H9 (cell line): Measurements from ENCODE around the gene PJVK. TPM values are rescaled to one million over a fixed set of nuclear protein-coding genes. Genes with fewer than 3 reads are reported as not detected.

Source experiments
- DNase-seq: peaks from one replicate; pipeline ENCODE4 v3.0.0-alpha.2; 2017
- H2AFZ ChIP-seq: one replicate; pipeline ENCODE4 v1.6.1; 2013; ENCODE audit warnings: mild to moderate bottlenecking, low read length, control low read depth, moderate library complexity
- H2AK5ac ChIP-seq: 2 replicates; pipeline ENCODE4 v1.6.1; 2013; ENCODE audit warnings: low read length, control low read depth, mixed read lengths; ENCODE audit not compliant: insufficient read length
- H2BK120ac ChIP-seq: one replicate; pipeline ENCODE4 v1.6.1; 2013; ENCODE audit warnings: low read depth, mild to moderate bottlenecking, low read length, control low read depth, inconsistent platforms; ENCODE audit not compliant: poor library complexity, severe bottlenecking
- H2BK12ac ChIP-seq: 2 replicates; pipeline ENCODE4 v1.6.1; 2013; ENCODE audit warnings: low read length, control low read depth, mixed read lengths, low read depth; ENCODE audit not compliant: insufficient read length
- H2BK15ac ChIP-seq: 2 replicates; pipeline ENCODE4 v1.6.1; 2013; ENCODE audit warnings: low read depth, low read length, control low read depth
- H2BK20ac ChIP-seq: one replicate; pipeline ENCODE4 v1.6.1; 2013; ENCODE audit warnings: low read depth, mild to moderate bottlenecking, low read length, control low read depth, inconsistent platforms; ENCODE audit not compliant: poor library complexity, severe bottlenecking
- H2BK5ac ChIP-seq: 2 replicates; pipeline ENCODE4 v1.6.1; 2013; ENCODE audit warnings: low read length, control low read depth, mixed read lengths; ENCODE audit not compliant: insufficient read length
- H3K14ac ChIP-seq: 2 replicates; pipeline ENCODE4 v1.6.1; 2013; ENCODE audit warnings: low read length, control low read depth; ENCODE audit not compliant: insufficient read depth
- H3K18ac ChIP-seq: 2 replicates; pipeline ENCODE4 v1.6.1; 2013; ENCODE audit warnings: low read depth, mild to moderate bottlenecking, mixed read lengths, low read length, control low read depth; ENCODE audit not compliant: insufficient read length
- H3K23ac ChIP-seq: 2 replicates; pipeline ENCODE4 v1.6.1; 2013; ENCODE audit warnings: low read length, control low read depth, mixed read lengths, low read depth; ENCODE audit not compliant: insufficient read length
- H3K23me2 ChIP-seq: 2 replicates; pipeline ENCODE4 v1.6.1; 2013; ENCODE audit warnings: low read depth, mild to moderate bottlenecking, mixed read lengths, low read length, control low read depth; ENCODE audit not compliant: insufficient read length, poor library complexity, severe bottlenecking
- H3K27ac ChIP-seq: 2 replicates; pipeline ENCODE4 v1.5.1; 2013; ENCODE audit warnings: low read length, control low read depth, mixed read lengths, low read depth; ENCODE audit not compliant: insufficient read length
- H3K27me3 ChIP-seq: 2 replicates; pipeline ENCODE4 v1.6.1; 2013; ENCODE audit warnings: low read length, control low read depth, inconsistent platforms; ENCODE audit not compliant: insufficient read depth
- H3K4ac ChIP-seq: 2 replicates; pipeline ENCODE4 v1.6.1; 2013; ENCODE audit warnings: low read depth, mild to moderate bottlenecking, control low read depth, inconsistent platforms, low read length, moderate library complexity
- H3K4me1 ChIP-seq: 2 replicates; pipeline ENCODE4 v1.6.1; 2013; ENCODE audit warnings: low read length, control low read depth, inconsistent platforms; ENCODE audit not compliant: insufficient read depth
- H3K4me2 ChIP-seq: 2 replicates; pipeline ENCODE4 v1.6.1; 2013; ENCODE audit warnings: low read length, control low read depth, mixed read lengths; ENCODE audit not compliant: insufficient read length, insufficient read depth
- H3K56ac ChIP-seq: 2 replicates; pipeline ENCODE4 v1.6.1; 2013; ENCODE audit warnings: low read depth, mild to moderate bottlenecking, mixed read lengths, low read length, control low read depth; ENCODE audit not compliant: insufficient read length
- H3K79me1 ChIP-seq: 2 replicates; pipeline ENCODE4 v1.6.1; 2013; ENCODE audit warnings: low read depth, mild to moderate bottlenecking, moderate library complexity, low read length, control low read depth, inconsistent platforms; ENCODE audit not compliant: insufficient read depth, poor library complexity, severe bottlenecking
- H3K79me2 ChIP-seq: 2 replicates; pipeline ENCODE4 v1.6.1; 2013; ENCODE audit warnings: low read length, control low read depth, inconsistent platforms; ENCODE audit not compliant: insufficient read depth
- H3K9ac ChIP-seq: 2 replicates; pipeline ENCODE4 v1.6.1; 2013; ENCODE audit warnings: low read length, control low read depth, mixed read lengths; ENCODE audit not compliant: insufficient read length; ENCODE audit errors: extremely low read depth
- H3K9me3 ChIP-seq: one replicate; pipeline ENCODE4 v1.6.1; 2013; ENCODE audit warnings: low read depth, low read length, inconsistent platforms; ENCODE audit not compliant: control insufficient read depth
- H3T11ph ChIP-seq: one replicate; pipeline ENCODE4 v1.6.1; 2013; ENCODE audit warnings: mild to moderate bottlenecking, low read length, control low read depth, inconsistent platforms
- H4K20me1 ChIP-seq: one replicate; pipeline ENCODE4 v1.6.1; 2013; ENCODE audit not compliant: control insufficient read depth, insufficient read length, insufficient read depth
- H4K5ac ChIP-seq: 2 replicates; pipeline ENCODE4 v1.6.1; 2013; ENCODE audit warnings: low read depth, mild to moderate bottlenecking, mixed read lengths, low read length, control low read depth; ENCODE audit not compliant: insufficient read length
- H4K8ac ChIP-seq: replicated peaks from 2 replicates; pipeline ENCODE4 v1.6.1; 2013; ENCODE audit warnings: low read length, control low read depth, mixed read lengths, low read depth; ENCODE audit not compliant: insufficient read length
- H4K91ac ChIP-seq: 2 replicates; pipeline ENCODE4 v1.6.1; 2013; ENCODE audit warnings: low read depth, mild to moderate bottlenecking, moderate library complexity, mixed read lengths, low read length, control low read depth; ENCODE audit not compliant: insufficient read length
- H3K27ac Mint-ChIP-seq, 3 experiments: 2 replicates in 2 of 3; 3 replicates in 1 of 3; pipeline ENCODE4 v1.8.0; 2020 to 2021; ENCODE audit warnings: mixed read lengths in 3 of 3, mild to moderate bottlenecking in 1 of 3, moderate library complexity in 1 of 3
- H3K27me3 Mint-ChIP-seq: 2 replicates; pipeline ENCODE4 v1.8.0; 2021; ENCODE audit warnings: low read depth, mild to moderate bottlenecking, moderate library complexity, mixed read lengths
- H3K36me3 Mint-ChIP-seq, 3 experiments: 2 replicates in 2 of 3; 3 replicates in 1 of 3; pipeline ENCODE4 v1.8.0; 2020 to 2021; ENCODE audit warnings: low read depth in 3 of 3, mixed read lengths in 3 of 3; ENCODE audit not compliant: insufficient read depth in 1 of 3
- H3K4me1 Mint-ChIP-seq, 2 experiments: 2 replicates each; pipeline ENCODE4 v1.8.0; 2020; ENCODE audit warnings: mixed read lengths in 2 of 2
- H3K4me3 Mint-ChIP-seq, 2 experiments: 2 replicates in 1 of 2; 3 replicates in 1 of 2; pipeline ENCODE4 v1.8.0; 2020 to 2021; ENCODE audit warnings: mild to moderate bottlenecking in 2 of 2, mixed read lengths in 2 of 2, moderate library complexity in 1 of 2
- H3K9me3 Mint-ChIP-seq, 2 experiments: 2 replicates in 1 of 2; 3 replicates in 1 of 2; pipeline ENCODE4 v1.8.0; 2020; ENCODE audit warnings: mild to moderate bottlenecking in 2 of 2, mixed read lengths in 2 of 2, moderate library complexity in 1 of 2
- CTCF ChIP-seq: fragments of 200-600 bp; sonication (generic); conservative IDR thresholded peaks from 3 replicates; pipeline ENCODE4 v1.8.0; 2021; ENCODE audit warnings: antibody characterized with exemption, mild to moderate bottlenecking
- WGBS: extraction: QIAGEN DNeasy Blood & Tissue Kit; methylation state at CpG from one replicate; pipeline ENCODE4 v1.1.7; 2013; ENCODE audit warnings: missing lambda C conversion rate, low lambda C conversion rate, mixed read lengths; ENCODE audit not compliant: insufficient read length; ENCODE audit errors: extremely low coverage; 5-methylcytosine and 5-hydroxymethylcytosine counted together
- total RNA-seq: library from RNA; stranded (reverse); gene quantifications from 2 replicates; pipeline ENCODE4 v1.2.1, GENCODE V29; 2021

The PJVK gene
- total RNA-seq, 1 experiment from 2014 or later = 4.7 TPM

- no peak overlapping the region for H4K5ac ChIP-seq
- H3K79me1 ChIP-seq = no peaks in the 10 kb centered on the region
- no peaks in the 10 kb centered on the region for H3K4me1 ChIP-seq
- no peak for DNase-seq
- no peak overlapping the region for H2BK20ac ChIP-seq
- no peak overlapping the region for H2BK5ac ChIP-seq
- no peak overlapping the region for H3K4me2 ChIP-seq
- no peaks in the 10 kb centered on the region for H3K36me3 Mint-ChIP-seq
- no peak overlapping the region for H3K27ac Mint-ChIP-seq
- no peak overlapping the region for H3T11ph ChIP-seq
- H4K8ac ChIP-seq = no peak overlapping the region
- H2BK12ac ChIP-seq = no peak overlapping the region
- H3K79me2 ChIP-seq = no peaks in the 10 kb centered on the region
- no peak overlapping the region for H2BK15ac ChIP-seq
- no peaks in the 10 kb centered on the region for H4K20me1 ChIP-seq
- H2AFZ ChIP-seq = no peak overlapping the region
- H2BK120ac ChIP-seq = no peak overlapping the region
- no peak overlapping the region for H3K18ac ChIP-seq
- no peak overlapping the region for H3K14ac ChIP-seq
- no peaks in the 10 kb centered on the region for H3K27me3 ChIP-seq
- H3K23ac ChIP-seq = no peak overlapping the region
- no peaks in the 10 kb centered on the region for H3K9me3 Mint-ChIP-seq
- H3K56ac ChIP-seq = no peak overlapping the region
- no peak overlapping the region for H3K9ac ChIP-seq
- H3K27ac ChIP-seq = no peak overlapping the region
- peaks cover 5% of the 10 kb centered on the region for H3K23me2 ChIP-seq
- WGBS = no CpG with 5 or more reads among the region's 5 CpGs
- no peak overlapping the region for H4K91ac ChIP-seq
- H2AK5ac ChIP-seq = no peak overlapping the region
- H3K4me1 Mint-ChIP-seq = peaks cover 3 to 9% of the 10 kb centered on the region in 2 experiments; a peak in 2 of 4 replicates
- no peaks in the 10 kb centered on the region for H3K9me3 ChIP-seq
- H3K27me3 Mint-ChIP-seq = no peaks in the 10 kb centered on the region; the same call in 1 of the 2 replicates
- no peak overlapping the region for H3K4me3 Mint-ChIP-seq
- no peak for TF ChIP-seq CTCF
- no peak overlapping the region for H3K4ac ChIP-seq
Observed at GRCh38 chr2:178474560-178474959, 23.4 kb downstream of the PJVK start.
